HG03280 (cell line): ENCODE results near the gene VPS41.

Source experiments
- ATAC-seq: cut with Tn5 transposase; IDR thresholded peaks from one replicate; pipeline ENCODE4 v1.9.1; 2021; ENCODE audit warnings: mild to moderate bottlenecking, moderate library complexity; ENCODE audit not compliant: unreplicated experiment

The VPS41 gene

GRCh38 chr7:38744746-38745145, 164.2 kb downstream of the VPS41 start:
- ATAC-seq: no peak

GRCh38 chr7:38743899-38744298, 165.1 kb downstream of the VPS41 start:
- no peak for ATAC-seq

DNA sequence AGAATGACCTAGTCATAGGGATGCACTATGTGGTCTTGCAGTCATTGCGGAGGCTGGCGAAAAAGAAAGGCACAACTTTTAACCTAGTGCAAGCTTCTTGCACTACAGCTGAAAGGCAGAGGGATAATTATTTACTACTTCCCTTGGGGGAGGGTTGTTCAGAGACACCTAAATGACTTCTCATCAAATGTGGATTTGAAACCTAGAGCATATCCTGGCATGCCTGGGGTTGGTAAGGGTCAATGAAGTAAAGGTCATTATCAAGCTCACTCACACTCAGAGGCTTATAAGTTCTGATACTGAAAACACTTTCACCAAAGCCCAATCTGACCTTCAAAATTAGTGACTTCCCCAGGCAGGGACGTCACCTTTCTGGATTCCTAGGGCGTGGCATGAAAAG, 168.9 kb downstream of the VPS41 start:
- ATAC-seq: no peak

GRCh38 chr7:38736138-38736537, 172.9 kb downstream of the VPS41 start:
- no peak for ATAC-seq

DNA sequence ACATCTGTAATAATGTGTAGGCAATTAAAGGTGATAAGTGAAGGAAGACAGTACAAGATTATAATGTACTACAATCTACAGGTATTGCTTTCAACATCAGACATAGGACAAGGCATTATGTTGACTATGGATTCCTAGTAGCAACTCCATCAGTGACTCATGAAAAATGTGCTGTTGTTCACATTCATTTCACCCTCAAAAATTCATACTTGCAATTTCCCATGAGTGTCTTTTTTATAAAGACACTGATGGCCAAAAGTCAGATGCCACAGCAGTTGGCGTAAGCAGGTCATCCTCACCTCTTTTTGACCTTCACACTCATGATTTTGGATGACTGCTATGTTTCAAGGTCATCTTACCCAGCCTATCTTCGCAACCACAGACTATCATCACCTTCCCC, 177.8 kb downstream of the VPS41 start:
- ATAC-seq: no peak

GRCh38 chr7:38728145-38728544, 180.8 kb downstream of the VPS41 start:
- ATAC-seq: no peak

DNA sequence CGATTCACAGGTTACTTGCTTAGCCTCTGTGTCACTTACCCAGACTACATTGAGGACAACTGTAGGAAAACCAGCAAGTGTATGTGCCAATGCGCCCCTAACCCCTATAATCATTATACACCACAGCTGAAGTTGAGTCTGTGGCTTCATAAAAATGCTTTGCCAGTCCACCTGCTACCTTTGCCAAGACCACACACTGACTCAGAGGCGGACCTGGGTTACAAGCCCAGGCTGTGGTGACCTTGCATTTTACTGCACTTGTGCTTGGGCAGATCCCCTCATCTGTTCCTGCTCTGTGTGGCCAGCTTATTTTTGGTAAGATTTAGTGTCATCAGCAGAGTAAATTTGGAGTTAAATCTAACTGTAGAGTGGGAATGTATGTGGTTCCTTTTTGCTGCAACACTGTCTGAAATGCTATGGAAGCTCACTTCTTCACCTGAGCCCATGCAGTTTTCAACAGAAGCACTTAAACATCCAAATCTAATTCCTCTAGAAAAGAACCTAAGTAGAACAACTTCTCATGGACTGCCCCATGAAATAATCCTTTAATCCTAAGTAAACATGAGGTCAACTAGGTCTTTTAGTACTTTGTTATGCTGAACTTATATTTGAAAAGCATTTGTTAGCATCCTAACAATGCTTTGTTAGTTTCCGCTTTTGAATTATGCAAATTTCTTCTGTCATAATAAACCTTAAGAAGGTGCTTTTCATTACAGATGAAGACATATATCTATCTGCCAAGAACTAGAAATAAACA, 181.6 kb downstream of the VPS41 start:
- ATAC-seq: no peak

DNA sequence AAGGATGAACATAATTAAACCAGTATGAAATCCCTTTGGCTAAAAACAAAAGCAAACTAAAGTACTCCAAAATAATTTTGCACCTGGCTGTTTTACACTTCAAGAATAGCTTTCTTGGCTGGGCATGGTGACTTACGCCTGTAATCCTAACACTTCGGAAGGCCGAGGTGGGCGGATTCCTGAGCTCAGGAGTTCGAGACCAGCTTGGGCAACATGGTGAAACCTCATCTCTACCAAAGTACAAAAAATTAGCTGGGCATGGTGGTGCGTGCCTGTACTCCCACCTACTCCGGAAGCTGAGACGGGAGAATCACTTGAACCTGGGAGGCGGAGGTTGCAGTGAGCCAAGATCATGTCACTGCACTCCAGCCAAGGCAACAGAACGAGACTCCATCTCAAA, 185.7 kb downstream of the VPS41 start:
- no peak for ATAC-seq

- no peak for ATAC-seq
Observed at GRCh38 chr7:38716397-38716796, 192.6 kb downstream of the VPS41 start.

- ATAC-seq: no peak
Observed at GRCh38 chr7:38709123-38709522, 199.9 kb downstream of the VPS41 start.

DNA sequence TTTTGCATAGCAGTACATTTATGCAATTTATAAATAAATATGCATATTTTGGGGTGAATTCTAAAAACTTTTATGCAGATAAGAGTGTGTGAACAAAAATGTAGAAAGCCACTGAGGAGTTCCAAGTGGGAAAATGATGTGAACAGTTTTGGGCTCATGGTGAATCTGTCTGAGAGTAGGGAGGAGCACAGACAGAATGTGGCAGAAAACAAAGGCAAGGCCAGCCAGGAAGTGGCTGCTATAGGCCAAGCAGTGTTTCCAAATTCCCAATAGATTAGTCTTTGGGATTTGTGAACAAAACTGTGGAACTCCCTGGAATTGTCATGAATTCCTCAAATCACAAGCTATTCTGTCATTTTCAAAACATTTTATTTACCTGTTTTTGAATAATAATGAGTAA, 204.2 kb downstream of the VPS41 start:
- ATAC-seq: no peak

- no peak for ATAC-seq
Observed at GRCh38 chr7:38704041-38704547, 204.9 kb downstream of the VPS41 start.

- no peak for ATAC-seq
Observed at GRCh38 chr7:38703093-38703492, 205.9 kb downstream of the VPS41 start.

DNA sequence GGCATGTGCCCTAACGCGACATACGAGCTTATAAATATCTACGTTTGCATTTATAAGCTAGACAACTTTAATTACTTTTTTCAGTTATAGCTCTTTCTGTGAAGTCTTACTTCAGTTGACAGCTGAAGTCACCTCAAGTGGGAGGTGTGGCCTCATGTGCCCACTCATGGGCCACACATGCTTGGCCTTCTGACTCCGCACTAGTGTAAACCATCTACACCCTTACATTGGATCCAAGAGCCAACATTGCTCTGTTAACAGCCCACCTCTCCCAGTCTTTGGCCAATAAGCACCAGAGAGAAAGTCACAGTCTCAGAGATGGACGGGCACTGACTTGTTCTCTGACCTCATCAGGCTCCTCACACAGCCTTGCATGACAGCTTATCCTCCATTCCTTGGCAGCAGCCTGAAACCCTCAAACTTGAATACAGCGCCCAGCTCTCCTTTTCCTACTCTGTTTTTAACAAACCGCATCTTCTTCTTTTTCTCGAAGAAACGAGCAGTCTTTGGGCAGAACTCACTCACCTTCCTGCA, 206.9 kb downstream of the VPS41 start:
- ATAC-seq: no peak

DNA sequence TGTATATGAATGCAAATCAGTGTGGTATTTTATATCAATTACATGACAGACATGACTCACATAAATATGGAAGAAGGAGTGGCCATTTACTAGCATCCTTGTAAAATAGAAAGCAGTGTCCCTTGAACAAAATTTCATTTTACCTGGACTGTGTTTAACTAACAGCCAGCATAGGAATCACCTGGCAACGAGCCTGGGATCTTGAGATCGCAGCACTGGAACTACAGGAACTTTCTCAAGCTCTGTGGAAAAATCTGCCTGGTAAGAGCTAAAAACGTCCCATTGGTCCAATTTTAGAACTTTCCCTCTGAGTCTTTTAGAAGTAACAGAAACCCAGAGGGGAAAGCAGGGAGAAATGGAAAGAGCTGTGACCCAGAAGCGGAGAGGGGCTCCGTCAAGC, 208.9 kb downstream of the VPS41 start:
- ATAC-seq: no peak

DNA sequence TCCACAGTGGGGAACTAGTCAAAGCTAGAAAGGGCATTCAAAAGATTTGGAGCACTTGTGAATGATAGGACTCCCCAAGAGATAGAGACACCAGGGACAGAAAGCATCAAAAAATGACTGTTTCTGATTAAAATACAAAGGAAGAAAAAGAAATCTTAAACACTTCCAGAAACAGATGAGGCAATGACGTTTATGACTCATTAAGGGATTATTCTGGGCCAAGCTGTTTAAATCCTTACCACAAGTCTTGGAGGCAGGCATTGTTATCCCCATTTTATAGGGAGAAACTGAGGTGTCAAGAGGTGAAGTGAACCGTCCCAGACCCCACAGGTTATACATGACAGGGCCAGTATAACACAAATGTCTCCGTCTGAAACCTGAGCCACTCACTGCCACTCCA, 209.5 kb downstream of the VPS41 start:
- no peak for ATAC-seq

GRCh38 chr7:38694326-38694725, 214.7 kb downstream of the VPS41 start:
- no peak for ATAC-seq

- no peak for ATAC-seq
Observed at GRCh38 chr7:38686888-38687287, 222.1 kb downstream of the VPS41 start.

DNA sequence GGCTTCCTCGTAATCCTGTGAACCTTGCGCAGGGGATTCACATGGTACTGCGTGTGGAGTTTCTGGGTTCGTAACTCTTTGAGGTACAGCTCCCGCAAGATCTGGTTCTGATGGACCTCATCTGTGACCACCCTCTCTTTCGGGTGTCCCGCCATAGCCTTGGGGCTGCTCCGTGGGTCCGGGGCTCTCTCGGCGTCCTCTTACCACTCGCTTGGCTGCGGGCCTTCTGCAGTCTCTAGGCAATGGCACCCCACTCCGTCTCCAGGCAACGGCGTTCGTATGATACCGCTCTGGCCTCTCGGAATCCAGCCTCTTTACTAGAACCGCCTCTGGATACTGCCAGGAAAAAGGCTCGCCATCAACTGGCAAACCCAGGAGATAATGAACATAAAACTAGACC, 223.1 kb downstream of the VPS41 start:
- no peak for ATAC-seq

GRCh38 chr7:38682606-38683005, 226.4 kb downstream of the VPS41 start:
- ATAC-seq: no peak

DNA sequence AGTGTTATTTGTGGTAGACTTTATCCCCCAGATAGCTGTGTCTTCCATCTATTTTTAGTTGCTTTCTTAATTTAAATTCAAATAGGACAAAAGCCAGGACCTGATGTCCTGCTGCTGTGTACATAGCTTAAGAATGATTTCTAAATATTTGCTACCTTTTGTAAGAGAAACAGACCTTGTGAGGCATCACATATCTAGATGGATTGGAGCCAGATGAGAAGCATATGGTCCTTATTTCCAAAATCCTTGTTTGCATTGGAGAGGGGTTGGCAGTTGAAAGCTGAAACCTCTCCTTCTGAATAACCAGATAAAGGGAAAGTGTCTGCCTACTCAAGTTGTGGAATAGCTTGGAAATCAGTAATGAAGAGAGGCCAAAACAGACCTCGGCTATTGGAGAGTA, 227.1 kb downstream of the VPS41 start:
- ATAC-seq: no peak

DNA sequence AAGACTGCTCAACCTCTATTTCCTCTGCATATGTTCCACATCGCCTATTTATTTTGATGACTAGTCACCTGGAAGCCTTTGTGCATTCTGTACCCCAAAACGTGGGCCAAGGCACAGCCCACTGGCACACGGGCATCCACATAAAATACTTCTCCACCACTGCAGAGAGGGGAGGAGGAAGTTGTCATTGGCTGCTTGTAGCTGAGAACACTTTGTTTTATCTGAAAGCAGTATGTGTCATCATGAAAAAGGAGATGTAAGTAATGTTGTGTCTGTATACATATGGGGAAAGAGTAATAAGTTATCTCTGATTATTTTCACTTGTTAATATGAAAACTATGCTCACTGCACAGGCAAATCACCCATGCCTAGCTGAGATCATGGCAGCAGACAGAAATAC, 229.6 kb downstream of the VPS41 start:
- ATAC-seq: no peak

DNA sequence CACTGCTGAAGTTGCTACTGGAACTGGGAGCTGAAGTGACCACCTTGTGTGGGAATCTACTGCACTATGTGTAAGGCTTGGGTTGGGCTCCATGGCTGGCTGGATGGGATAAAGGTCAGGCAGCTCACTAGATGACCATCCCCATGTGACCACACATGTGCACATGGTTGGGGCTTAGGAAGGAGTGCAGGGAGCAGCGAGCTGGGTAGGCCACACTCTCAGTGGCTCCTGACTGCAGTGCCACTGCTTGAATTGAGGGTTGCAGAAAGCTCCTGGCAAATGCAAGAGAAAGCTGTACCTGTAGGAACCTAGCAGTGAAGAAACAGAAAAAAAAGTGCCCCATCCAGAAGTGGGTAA, 230.3 kb downstream of the VPS41 start:
- no peak for ATAC-seq
